NB4 (cell line): ENCODE measurements around the gene NLGN4X.

ENCODE experiments used
- CTCF ChIP-seq: IDR thresholded peaks from one replicate; pipeline ENCODE4 v1.5.1; 2012; ENCODE audit warnings: low read depth, low read length
- POLR2A ChIP-seq: IDR thresholded peaks from 2 replicates; pipeline ENCODE4 v1.6.1; 2011; ENCODE audit warnings: mild to moderate bottlenecking; ENCODE audit not compliant: insufficient read length; ENCODE audit errors: extremely low read depth

GRCh38 chrX:5869786-5870185 lies 358.9 kb downstream of the NLGN4X start:
- no peak for TF ChIP-seq CTCF
- TF ChIP-seq POLR2A, result no peak
